Right kidney (tissue), 1 donor: Measurements from ENCODE around the gene SLC24A3.

Experiments used
- DNase-seq: peaks from one replicate; pipeline ENCODE4 v3.0.0-alpha.2; 2016

SLC24A3 gene

DNA sequence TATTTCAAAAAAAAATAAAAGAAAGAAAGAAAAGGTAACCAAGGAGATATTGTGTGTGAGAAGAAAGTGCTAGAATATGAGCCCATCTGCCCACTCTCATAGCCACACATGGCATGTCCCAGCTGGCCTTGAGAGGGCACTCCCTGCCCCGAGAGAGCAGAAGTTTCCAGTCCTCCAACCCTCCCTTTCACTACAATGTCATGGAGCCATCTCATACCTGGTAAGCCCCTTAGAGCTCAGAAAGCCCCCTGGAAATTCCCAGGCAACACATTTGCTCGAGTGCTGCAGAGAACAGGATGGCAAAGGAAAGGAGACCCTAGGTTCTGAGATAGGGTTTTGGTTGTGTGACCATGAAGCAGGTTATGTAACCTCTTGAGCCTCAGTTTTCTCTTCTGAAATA lies 469.8 kb downstream of the SLC24A3 start:
- DNase-seq, result no peak

DNA sequence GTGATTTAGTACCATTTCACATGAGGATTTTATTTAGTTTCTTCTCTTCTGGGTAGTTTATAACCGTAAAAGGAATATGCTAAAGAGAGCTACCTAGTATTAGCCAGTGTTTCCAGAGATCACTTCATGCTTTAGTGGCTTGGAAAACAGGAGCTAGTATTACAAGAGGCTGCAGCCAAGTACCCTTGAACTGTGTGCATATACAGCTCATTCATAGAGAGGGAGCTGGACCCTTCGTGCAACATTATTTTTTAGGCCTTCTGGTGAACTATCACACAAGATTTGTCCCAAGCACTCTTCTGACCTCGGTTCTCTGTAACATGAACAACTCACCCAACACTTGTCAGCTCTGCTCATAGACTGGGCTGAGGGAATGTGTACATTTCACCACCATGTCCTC lies 470.7 kb downstream of the SLC24A3 start:
- no peak for DNase-seq

DNA sequence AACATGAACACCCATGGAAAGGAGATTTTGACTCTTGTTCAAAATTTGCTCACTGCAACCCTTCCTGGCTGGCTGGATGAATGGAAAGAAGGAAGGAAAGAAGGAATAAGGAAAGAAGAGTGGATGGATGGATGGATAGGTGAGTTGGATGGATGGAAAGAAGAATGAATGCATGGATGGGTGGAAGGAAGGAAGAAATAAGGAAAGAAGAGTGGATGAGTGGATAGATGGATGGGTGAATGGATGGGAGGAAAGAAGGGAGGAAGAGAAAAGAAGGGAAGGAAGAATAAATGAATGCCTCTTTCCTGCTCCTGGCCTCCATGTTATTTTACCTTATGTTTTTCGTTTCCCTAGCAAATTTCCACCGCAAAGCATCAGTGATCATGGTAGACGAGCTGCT lies 471.4 kb downstream of the SLC24A3 start:
- DNase-seq, result no peak

DNA sequence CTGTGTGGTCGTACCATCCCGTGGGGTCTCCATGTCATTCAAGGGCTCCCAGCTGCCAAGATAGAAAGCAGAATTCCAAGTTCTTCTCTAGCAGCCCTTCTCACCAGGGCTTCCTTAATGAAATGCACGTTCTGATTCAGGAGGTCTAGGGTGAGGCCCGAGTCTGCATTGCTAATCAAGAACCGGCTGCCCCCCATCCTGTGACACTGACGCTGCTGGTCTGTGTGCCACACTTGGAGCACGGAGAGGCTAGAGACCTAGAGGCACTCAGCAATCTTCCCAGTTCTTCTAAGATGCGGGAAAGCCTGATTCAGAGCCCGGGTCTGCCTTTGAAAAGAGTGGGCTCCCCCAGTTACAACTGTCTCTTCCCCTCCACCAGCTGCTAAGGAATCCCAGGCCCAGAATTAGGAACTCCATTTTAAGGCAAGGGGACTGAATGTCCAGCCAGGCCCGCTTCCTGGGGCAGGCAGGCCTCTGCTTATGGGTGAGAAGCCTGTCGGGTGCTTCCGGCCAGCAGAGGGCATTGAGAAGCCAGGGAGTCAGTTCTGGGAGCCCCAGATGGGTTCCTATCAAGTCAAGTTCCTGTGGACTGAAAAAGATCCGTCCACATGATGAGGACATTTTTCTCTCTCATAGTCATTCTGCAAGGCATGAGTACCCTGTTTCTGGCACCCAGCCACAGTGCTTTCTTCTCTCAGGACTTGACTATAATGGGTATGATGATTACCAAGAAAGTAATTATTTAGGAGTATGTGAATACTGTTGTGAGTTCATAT lies 475.8 kb downstream of the SLC24A3 start:
- no peak for DNase-seq

DNA sequence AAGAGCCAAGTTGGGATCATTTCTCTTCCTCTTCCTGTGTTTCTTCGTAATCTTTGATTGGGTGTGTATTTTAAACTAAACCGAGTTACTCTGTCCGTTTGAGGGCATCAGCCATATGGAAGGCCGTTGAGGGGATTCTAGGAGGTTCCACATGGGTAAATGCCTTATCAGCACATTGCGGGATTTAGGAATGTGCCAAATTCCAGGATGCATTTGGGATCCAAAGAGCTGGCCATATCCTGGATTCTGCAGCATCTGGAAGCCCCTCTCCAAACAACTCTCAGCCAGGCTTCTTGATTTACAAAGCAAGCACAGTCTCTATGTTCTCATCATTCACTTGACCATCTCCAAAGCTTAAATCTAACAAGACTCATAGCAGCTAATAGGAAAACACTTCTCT lies 478.0 kb downstream of the SLC24A3 start:
- no peak for DNase-seq

DNA sequence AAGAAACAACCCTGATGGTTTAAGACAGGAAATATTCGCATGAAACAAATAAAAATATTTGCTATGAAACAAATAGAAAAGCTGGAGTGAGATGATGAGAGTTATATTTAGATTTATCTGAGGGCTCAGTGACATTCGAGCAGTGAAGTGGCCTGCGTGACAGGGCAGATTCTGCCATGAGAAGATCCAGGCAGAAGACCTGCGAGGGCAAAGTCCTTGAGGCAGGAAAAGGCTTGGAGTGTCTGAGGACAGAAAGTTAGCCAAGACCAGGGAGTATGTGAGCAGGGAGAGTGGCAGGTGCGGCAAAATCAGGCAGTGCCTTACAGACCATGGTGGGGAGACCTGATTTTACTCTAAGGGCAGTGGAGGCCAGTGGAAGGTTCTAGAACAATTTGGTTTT lies 478.7 kb downstream of the SLC24A3 start:
- no peak for DNase-seq

GRCh38 chr20:19692100-19692499 lies 479.7 kb downstream of the SLC24A3 start:
- DNase-seq, result no peak

- DNase-seq, result peak; percentile 31
Measured at GRCh38 chr20:19692685-19693119, 480.3 kb downstream of the SLC24A3 start.

GRCh38 chr20:19693508-19693907 lies 481.1 kb downstream of the SLC24A3 start:
- DNase-seq, result no peak

DNA sequence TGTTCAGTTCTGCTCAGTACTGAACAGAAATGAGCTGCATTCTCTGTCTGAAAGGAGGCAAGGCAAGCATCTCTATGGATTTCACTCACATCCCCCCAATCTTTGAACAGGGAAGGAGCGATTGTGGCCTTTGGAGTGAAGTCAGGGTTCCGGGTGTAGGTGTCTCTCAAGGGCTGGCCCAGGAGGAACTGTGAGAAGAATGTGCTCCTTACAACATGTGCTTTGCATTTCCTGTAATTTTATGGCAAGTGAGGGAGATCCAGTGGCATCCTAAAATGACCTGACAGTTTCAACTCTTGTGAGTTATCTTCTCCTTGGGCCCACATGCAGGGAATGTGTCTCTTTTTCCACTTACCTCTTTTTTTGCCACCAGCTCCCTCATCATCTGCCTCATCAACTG lies 482.6 kb downstream of the SLC24A3 start:
- no peak for DNase-seq

GRCh38 chr20:19696620-19697019 lies 484.2 kb downstream of the SLC24A3 start:
- DNase-seq, result no peak

- no peak for DNase-seq
Measured at GRCh38 chr20:19697415-19697814, 485.0 kb downstream of the SLC24A3 start.

DNA sequence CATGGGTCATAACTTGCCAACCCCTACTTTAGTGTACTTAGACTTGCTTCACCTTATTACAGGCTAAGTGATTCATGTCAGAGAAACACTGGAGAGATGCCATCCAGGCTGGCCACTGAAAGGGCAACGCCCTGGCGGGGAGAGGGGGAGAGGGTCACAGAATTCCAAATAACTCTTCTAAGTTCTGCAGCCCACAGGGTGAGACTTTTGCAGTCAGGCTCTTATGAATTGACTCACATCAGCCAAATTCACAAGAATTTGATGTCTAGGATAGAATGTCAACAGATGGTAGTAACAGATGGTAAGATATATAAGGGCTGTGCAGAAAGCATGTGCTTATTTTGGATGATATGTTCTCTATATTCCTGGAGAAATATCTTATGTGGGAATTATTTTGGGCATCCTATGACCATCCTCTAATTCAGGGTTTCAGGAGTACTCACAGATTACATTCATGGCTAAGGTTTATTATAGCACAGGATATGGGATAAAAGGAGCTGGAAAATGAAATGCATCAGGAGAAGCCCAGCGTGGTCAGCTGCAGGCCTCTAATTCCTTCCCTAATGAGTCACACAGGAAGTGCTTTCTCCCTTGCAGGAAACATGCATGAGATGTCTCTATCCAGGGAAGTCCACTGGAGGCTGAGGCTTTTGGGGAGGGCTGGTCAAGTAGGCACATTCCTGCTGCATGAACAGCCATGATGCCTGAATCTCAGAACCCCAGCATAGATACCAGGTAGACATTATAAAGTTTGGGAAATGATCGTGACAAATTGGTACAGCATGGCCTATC lies 486.9 kb downstream of the SLC24A3 start:
- no peak for DNase-seq

DNA sequence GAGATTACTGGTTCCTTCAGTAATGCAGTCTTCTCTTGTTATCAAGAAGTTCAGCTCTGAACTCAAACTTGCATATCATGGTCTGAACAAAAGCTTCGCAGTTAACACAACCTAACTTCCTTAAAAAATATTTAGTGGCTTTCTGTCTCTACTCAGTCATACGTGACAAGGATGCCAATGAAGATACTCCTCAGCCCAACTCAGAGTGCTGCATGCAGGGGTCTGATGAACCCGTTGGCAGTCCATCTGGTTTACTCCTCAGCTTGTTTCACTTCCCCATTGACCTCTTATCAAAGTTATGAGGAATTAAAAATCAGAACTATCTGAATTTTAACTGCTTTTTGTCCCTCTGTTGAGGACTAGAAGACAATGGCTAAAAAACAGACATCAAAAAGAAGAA lies 489.0 kb downstream of the SLC24A3 start:
- no peak for DNase-seq

- no peak for DNase-seq
Measured at GRCh38 chr20:19706463-19706862, 494.0 kb downstream of the SLC24A3 start.

DNA sequence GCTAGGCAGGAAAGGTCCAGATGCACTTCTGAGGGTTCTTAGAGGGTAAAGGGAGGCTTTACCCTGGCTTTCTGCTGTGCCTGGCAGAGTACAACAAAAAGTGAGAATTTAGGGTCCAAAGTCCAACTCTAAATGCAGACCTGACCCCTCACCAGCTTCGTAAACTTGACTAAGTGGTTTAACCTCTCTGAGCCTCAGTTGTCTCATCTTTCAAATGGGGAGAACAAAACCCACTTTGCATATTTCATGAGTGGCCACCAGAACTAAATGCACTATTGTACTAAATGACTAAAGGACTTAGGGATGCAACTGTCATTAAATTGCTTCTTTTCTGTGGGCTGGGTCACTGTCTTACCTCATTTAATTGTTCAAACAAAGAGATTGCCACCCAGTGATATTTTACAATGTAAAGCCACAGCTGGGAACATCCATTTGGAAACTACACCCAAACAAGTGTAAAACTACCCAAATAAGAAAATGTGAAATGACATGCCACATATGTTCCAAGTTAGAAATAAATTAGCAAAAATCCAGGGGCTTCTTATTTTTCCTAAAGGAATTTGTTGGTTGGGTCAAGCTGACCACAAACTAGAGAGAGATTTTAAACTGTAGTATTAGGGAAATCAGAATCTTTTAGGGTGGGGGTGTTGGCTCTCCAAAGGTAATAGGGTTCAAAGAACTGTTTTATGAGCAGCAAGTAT lies 497.3 kb downstream of the SLC24A3 start:
- peak; percentile 9 for DNase-seq

- peak; percentile 14 for DNase-seq
Measured at GRCh38 chr20:19710336-19711120, 498.1 kb downstream of the SLC24A3 start.

GRCh38 chr20:19711126-19711525 lies 498.7 kb downstream of the SLC24A3 start:
- DNase-seq, result no peak

DNA sequence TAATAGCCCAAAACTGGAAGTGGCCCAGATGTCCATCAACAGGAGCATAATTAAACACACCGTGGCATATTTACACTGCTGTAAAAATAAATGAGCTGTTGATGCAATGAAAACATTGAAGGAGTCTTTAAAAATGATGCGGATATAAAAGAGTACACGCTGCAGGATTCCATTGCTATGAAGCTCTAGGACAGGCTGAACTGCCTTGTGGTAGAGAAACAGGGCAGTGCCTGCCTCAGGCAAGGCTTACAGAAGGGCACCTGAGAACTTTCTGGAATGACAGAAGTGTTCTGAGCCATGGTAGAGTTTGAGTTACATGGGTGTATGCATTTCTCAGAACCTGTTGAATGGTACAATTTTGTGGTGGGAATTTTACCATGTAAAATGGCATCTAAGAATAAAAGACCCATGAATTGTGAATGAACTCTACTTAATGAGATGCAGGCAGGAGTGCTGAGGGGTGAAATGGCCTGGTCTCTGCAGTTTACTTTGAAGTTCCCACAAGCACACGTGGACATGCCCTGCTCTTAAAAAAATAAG lies 500.3 kb downstream of the SLC24A3 start:
- no peak for DNase-seq

GRCh38 chr20:19713822-19714578 lies 501.6 kb downstream of the SLC24A3 start:
- DNase-seq, result no peak

GRCh38 chr20:19714579-19714840 lies 502.1 kb downstream of the SLC24A3 start:
- DNase-seq, result no peak

- no peak for DNase-seq
Measured at GRCh38 chr20:19715986-19716385, 503.5 kb downstream of the SLC24A3 start.
